Common myeloid progenitor, CD34-positive (primary cell): ENCODE measurements around the gene EEF1AKMT1.
A peak's percentile ranks its signal among the peaks of the same experiment; 100 is the strongest.

Source experiments
- CTCF ChIA-PET: fragments of 350-600 bp; sonication (Branson Sonifier 250); formaldehyde crosslinking; loops from one replicate; lab custom pipeline; 2021; ENCODE audit warnings: antibody characterized with exemption; lab: Charles Lee
- POLR2A ChIA-PET: fragments of 350-600 bp; sonication (Branson Sonifier 250); formaldehyde crosslinking; loops from one replicate; lab custom pipeline; 2021; ENCODE audit warnings: antibody characterized with exemption; lab: Charles Lee
- DNase-seq, 3 donors: peaks; one replicate each; pipeline versions ENCODE4 v3.0.0 to v3.0.0-alpha.2; 2013
- H3K27ac ChIP-seq, 2 experiments: 1 replicate in 1 of 2; 2 replicates in 1 of 2; pipeline ENCODE4 v1.7.0; 2013; ENCODE audit warnings: inconsistent platforms in 2 of 2, low read length in 2 of 2, mild to moderate bottlenecking in 2 of 2, low read depth in 1 of 2, moderate library complexity in 1 of 2; ENCODE audit not compliant: severe bottlenecking in 2 of 2, insufficient read depth in 1 of 2, poor library complexity in 1 of 2
- H3K27me3 ChIP-seq, 5 experiments: replicated peaks in 2 of 5; 1 replicate in 3 of 5; 2 replicates in 2 of 5; pipeline versions ENCODE4 v1.6.1 to v1.7.0; 2013; ENCODE audit warnings: low read length in 4 of 5, mild to moderate bottlenecking in 2 of 5, moderate library complexity in 2 of 5, inconsistent platforms in 1 of 5; ENCODE audit not compliant: insufficient read depth in 5 of 5, control insufficient read depth in 4 of 5
- H3K36me3 ChIP-seq, 4 experiments: 1 replicate in 2 of 4; 2 replicates in 2 of 4; pipeline versions ENCODE4 v1.6.1 to v1.7.0; 2013; ENCODE audit warnings: low read length in 3 of 4, control low read depth in 1 of 4, mild to moderate bottlenecking in 1 of 4; ENCODE audit not compliant: control insufficient read depth in 4 of 4, insufficient read depth in 4 of 4
- H3K4me1 ChIP-seq, 4 experiments: 1 replicate in 3 of 4; 2 replicates in 1 of 4; pipeline versions ENCODE4 v1.6.1 to v1.7.1; 2013; ENCODE audit warnings: low read length in 3 of 4, mild to moderate bottlenecking in 3 of 4, control low read depth in 1 of 4, inconsistent platforms in 1 of 4, moderate library complexity in 1 of 4; ENCODE audit not compliant: control insufficient read depth in 4 of 4, insufficient read depth in 4 of 4; ENCODE audit errors: control extremely low read depth in 1 of 4
- H3K4me3 ChIP-seq, 7 experiments: 1 replicate in 4 of 7; 2 replicates in 3 of 7; pipeline versions ENCODE4 v1.5.1 to v1.7.0; 2013; ENCODE audit warnings: mild to moderate bottlenecking in 7 of 7, low read length in 6 of 7, moderate library complexity in 6 of 7, inconsistent platforms in 2 of 7, low read depth in 2 of 7, control low read depth in 1 of 7; ENCODE audit not compliant: insufficient read depth in 4 of 7, control insufficient read depth in 1 of 7; ENCODE audit errors: extremely low read depth in 1 of 7
- H3K9me3 ChIP-seq, 5 experiments: 1 replicate in 4 of 5; 2 replicates in 1 of 5; pipeline versions ENCODE4 v1.6.1 to v1.7.1; 2013; ENCODE audit warnings: low read length in 4 of 5, mild to moderate bottlenecking in 2 of 5, inconsistent platforms in 1 of 5, low read depth in 1 of 5, moderate library complexity in 1 of 5; ENCODE audit not compliant: control insufficient read depth in 4 of 5, insufficient read depth in 2 of 5; ENCODE audit errors: control extremely low read depth in 1 of 5
- WGBS: methylation state at CpG from one replicate; pipeline ENCODE4 v1.1.5; 2013; ENCODE audit not compliant: insufficient coverage; 5-methylcytosine and 5-hydroxymethylcytosine counted together

Gene EEF1AKMT1

GRCh38 chr13:20703780-20704458, 69.8 kb downstream of the EEF1AKMT1 start:
- no peaks in the 10 kb centered on the region for H3K36me3 ChIP-seq
- POLR2A ChIA-PET, result no interaction called here
- DNase-seq, result peak; percentile 82 to 93 (median 92)
- peaks cover 4 to 24% (median 16%) of the 10 kb centered on the region in 4 experiments for H3K4me1 ChIP-seq
- H3K27ac ChIP-seq, result no peak overlapping the region
- CTCF ChIA-PET, result interaction anchor here (0.9 to 1.2 kb wide), 4 partner anchors 129 to 230 kb away, joined by 3 to 6 read pairs (median 4); no protein-coding TSS in a partner anchor
- 0% methylated on average over 41 of the region's 98 CpGs for WGBS
- no peaks in the 10 kb centered on the region for H3K27me3 ChIP-seq
- peak overlapping the region; percentile 50 to 88 (median 62) for H3K4me3 ChIP-seq
- H3K9me3 ChIP-seq, result no peaks in the 10 kb centered on the region

GRCh38 chr13:20702915-20703779, 70.6 kb downstream of the EEF1AKMT1 start, which contains the start of gene IL17D:
IL17D (plus strand) TSS chr13:20703699; CDS start chr13:20704002, 303 bp downstream.
- Histone ChIP-seq H3K4me1 (peaks cover 4 to 24% (median 16%) of the 10 kb centered on the region in 4 experiments), H3K9me3 (no peaks in the 10 kb centered on the region), H3K4me3 (peak within 1 kb of the TSS; percentile 54 to 89 (median 78)), H3K27ac (no peak within 1 kb of the TSS), H3K27me3 (no peaks in the 10 kb centered on the region), H3K36me3 (no peaks in the 10 kb centered on the region)
- ChIA-PET CTCF (interaction anchor here (0.9 to 1.6 kb wide), 8 partner anchors 15 to 229 kb away, joined by 3 to 6 read pairs (median 4); no protein-coding TSS in a partner anchor), POLR2A (interaction anchor here (0.6 kb wide), 1 partner anchor 51 kb away, joined by 4 read pairs; no protein-coding TSS in a partner anchor)
- under 1% methylated on average over 90 of the region's 94 CpGs for WGBS
- DNase-seq, result peak; percentile 43 to 74 (median 62)

- ChIA-PET CTCF (interaction anchor here (1.0 to 1.9 kb wide), 6 partner anchors 14 to 209 kb away, joined by 3 to 6 read pairs (median 4); no protein-coding TSS in a partner anchor), POLR2A (interaction anchor here (0.6 kb wide), 1 partner anchor 50 kb away, joined by 4 read pairs; no protein-coding TSS in a partner anchor)
- no peak overlapping the region for H3K27ac ChIP-seq
- H3K4me3 ChIP-seq, result peak overlapping the region in 6 of 7 experiments; percentile 67 to 89 (median 78)
- WGBS, result 0% methylated on average over 7 of the region's 9 CpGs
- no peaks in the 10 kb centered on the region for H3K36me3 ChIP-seq
- H3K9me3 ChIP-seq, result no peaks in the 10 kb centered on the region
- H3K27me3 ChIP-seq, result no peaks in the 10 kb centered on the region
- peak; percentile 27 to 78 (median 68) for DNase-seq
- peaks cover 4 to 24% (median 16%) of the 10 kb centered on the region in 4 experiments for H3K4me1 ChIP-seq
Measured at GRCh38 chr13:20702530-20702914, 71.2 kb downstream of the EEF1AKMT1 start.

GRCh38 chr13:20701461-20701860, 72.3 kb downstream of the EEF1AKMT1 start:
- no peak overlapping the region for H3K27ac ChIP-seq
- POLR2A ChIA-PET, result no interaction called here
- no peaks in the 10 kb centered on the region for H3K27me3 ChIP-seq
- H3K9me3 ChIP-seq, result no peaks in the 10 kb centered on the region
- 100% methylated on average over 2 of the region's 3 CpGs for WGBS
- H3K4me1 ChIP-seq, result peaks cover 4 to 24% (median 18%) of the 10 kb centered on the region in 4 experiments
- no peak for DNase-seq
- no peak overlapping the region for H3K4me3 ChIP-seq
- CTCF ChIA-PET, result interaction anchor here (1.2 to 1.9 kb wide), 4 partner anchors 13 to 208 kb away, joined by 4 to 6 read pairs (median 4); no protein-coding TSS in a partner anchor
- H3K36me3 ChIP-seq, result no peaks in the 10 kb centered on the region

GRCh38 chr13:20700288-20700687, 73.5 kb downstream of the EEF1AKMT1 start:
- CTCF ChIA-PET, result interaction anchor here (0.9 kb wide), 1 partner anchor 77 kb away, joined by 3 read pairs; no protein-coding TSS in a partner anchor

GRCh38 chr13:20699715-20700114, 74.0 kb downstream of the EEF1AKMT1 start:
- peaks cover 0 to 4% (median 0%) of the 10 kb centered on the region in 5 experiments for H3K9me3 ChIP-seq
- peaks cover 11 to 30% (median 21%) of the 10 kb centered on the region in 4 experiments for H3K4me1 ChIP-seq
- H3K27me3 ChIP-seq, result no peaks in the 10 kb centered on the region
- ChIA-PET POLR2A (no interaction called here), CTCF (no interaction called here)
- WGBS, result 94% methylated on average over 6 of the region's 9 CpGs
- H3K36me3 ChIP-seq, result no peaks in the 10 kb centered on the region
- H3K4me3 ChIP-seq, result no peak overlapping the region
- H3K27ac ChIP-seq, result no peak overlapping the region
- no peak for DNase-seq

More at GRCh38 chr13:20700288-20700687, 73.5 kb downstream of the EEF1AKMT1 start:
- H3K4me3 ChIP-seq, result no peak overlapping the region
- H3K27me3 ChIP-seq, result no peaks in the 10 kb centered on the region
- no peaks in the 10 kb centered on the region for H3K9me3 ChIP-seq
- DNase-seq, result no peak
- H3K27ac ChIP-seq, result no peak overlapping the region
- peaks cover 11 to 31% (median 21%) of the 10 kb centered on the region in 4 experiments for H3K4me1 ChIP-seq
- no peaks in the 10 kb centered on the region for H3K36me3 ChIP-seq
- WGBS, result 91% methylated on average over 6 of the region's 6 CpGs
- POLR2A ChIA-PET, result no interaction called here
